MM.1S (cell line): ENCODE data around the gene UBE2R2.

ENCODE experiments used
- EZH2 ChIP-seq: fragments of 300-600 bp; sonication (generic); optimal IDR thresholded peaks from 2 replicates; pipeline ENCODE3; 2017; ENCODE audit warnings: low read depth, mild to moderate bottlenecking, antibody characterized with exemption, low read length, mixed read lengths
- EZH2phosphoT487 ChIP-seq: fragments of 300-600 bp; sonication (generic); IDR thresholded peaks from 2 replicates; pipeline ENCODE4 v1.6.1; 2018; ENCODE audit warnings: antibody characterized with exemption, low read length
- TF ChIP-seq, protein P1 (sequence below): fragments of 300-600 bp; sonication (generic); IDR thresholded peaks from 2 replicates; pipeline ENCODE4 v1.5.1; 2016; ENCODE audit warnings: antibody characterized with exemption, low read length, mixed read lengths

DNA sequence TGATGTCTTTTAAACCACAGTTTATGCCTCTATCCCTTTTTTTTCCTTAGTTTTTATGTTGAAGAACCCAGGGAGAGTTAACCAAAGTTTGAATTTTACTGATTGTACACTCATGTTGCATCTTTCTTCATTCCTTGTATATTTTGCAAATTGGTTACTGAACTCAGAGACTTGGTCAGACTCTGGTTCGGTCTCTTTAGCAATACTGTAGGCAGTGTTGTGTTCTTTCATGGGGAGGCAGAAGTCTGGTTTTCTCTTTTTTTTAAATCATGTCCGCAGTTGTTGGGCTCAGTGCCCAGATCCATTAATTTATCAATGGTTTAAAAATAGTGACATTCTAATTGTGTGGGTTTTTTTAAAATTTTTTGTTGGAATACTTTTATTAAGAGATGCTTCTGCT lies 23.4 kb downstream of the UBE2R2 start:
- TF ChIP-seq, protein P1, sequence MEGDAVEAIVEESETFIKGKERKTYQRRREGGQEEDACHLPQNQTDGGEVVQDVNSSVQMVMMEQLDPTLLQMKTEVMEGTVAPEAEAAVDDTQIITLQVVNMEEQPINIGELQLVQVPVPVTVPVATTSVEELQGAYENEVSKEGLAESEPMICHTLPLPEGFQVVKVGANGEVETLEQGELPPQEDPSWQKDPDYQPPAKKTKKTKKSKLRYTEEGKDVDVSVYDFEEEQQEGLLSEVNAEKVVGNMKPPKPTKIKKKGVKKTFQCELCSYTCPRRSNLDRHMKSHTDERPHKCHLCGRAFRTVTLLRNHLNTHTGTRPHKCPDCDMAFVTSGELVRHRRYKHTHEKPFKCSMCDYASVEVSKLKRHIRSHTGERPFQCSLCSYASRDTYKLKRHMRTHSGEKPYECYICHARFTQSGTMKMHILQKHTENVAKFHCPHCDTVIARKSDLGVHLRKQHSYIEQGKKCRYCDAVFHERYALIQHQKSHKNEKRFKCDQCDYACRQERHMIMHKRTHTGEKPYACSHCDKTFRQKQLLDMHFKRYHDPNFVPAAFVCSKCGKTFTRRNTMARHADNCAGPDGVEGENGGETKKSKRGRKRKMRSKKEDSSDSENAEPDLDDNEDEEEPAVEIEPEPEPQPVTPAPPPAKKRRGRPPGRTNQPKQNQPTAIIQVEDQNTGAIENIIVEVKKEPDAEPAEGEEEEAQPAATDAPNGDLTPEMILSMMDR: no peak
- TF ChIP-seq EZH2phosphoT487 (no peak), EZH2 (no peak)
